H9 (cell line): ENCODE results near the gene UNC80. TPM values are rescaled to one million over a fixed set of nuclear protein-coding genes. Genes with fewer than 3 reads are reported as not detected.

Experiments used
- DNase-seq: peaks from one replicate; pipeline ENCODE4 v3.0.0-alpha.2; 2017
- H2AFZ ChIP-seq: one replicate; pipeline ENCODE4 v1.6.1; 2013; ENCODE audit warnings: mild to moderate bottlenecking, low read length, control low read depth, moderate library complexity
- H2AK5ac ChIP-seq: 2 replicates; pipeline ENCODE4 v1.6.1; 2013; ENCODE audit warnings: low read length, control low read depth, mixed read lengths; ENCODE audit not compliant: insufficient read length
- H2BK120ac ChIP-seq: one replicate; pipeline ENCODE4 v1.6.1; 2013; ENCODE audit warnings: low read depth, mild to moderate bottlenecking, low read length, control low read depth, inconsistent platforms; ENCODE audit not compliant: poor library complexity, severe bottlenecking
- H2BK12ac ChIP-seq: 2 replicates; pipeline ENCODE4 v1.6.1; 2013; ENCODE audit warnings: low read length, control low read depth, mixed read lengths, low read depth; ENCODE audit not compliant: insufficient read length
- H2BK15ac ChIP-seq: 2 replicates; pipeline ENCODE4 v1.6.1; 2013; ENCODE audit warnings: low read depth, low read length, control low read depth
- H2BK20ac ChIP-seq: one replicate; pipeline ENCODE4 v1.6.1; 2013; ENCODE audit warnings: low read depth, mild to moderate bottlenecking, low read length, control low read depth, inconsistent platforms; ENCODE audit not compliant: poor library complexity, severe bottlenecking
- H2BK5ac ChIP-seq: 2 replicates; pipeline ENCODE4 v1.6.1; 2013; ENCODE audit warnings: low read length, control low read depth, mixed read lengths; ENCODE audit not compliant: insufficient read length
- H3K14ac ChIP-seq: 2 replicates; pipeline ENCODE4 v1.6.1; 2013; ENCODE audit warnings: low read length, control low read depth; ENCODE audit not compliant: insufficient read depth
- H3K18ac ChIP-seq: 2 replicates; pipeline ENCODE4 v1.6.1; 2013; ENCODE audit warnings: low read depth, mild to moderate bottlenecking, mixed read lengths, low read length, control low read depth; ENCODE audit not compliant: insufficient read length
- H3K23ac ChIP-seq: 2 replicates; pipeline ENCODE4 v1.6.1; 2013; ENCODE audit warnings: low read length, control low read depth, mixed read lengths, low read depth; ENCODE audit not compliant: insufficient read length
- H3K23me2 ChIP-seq: 2 replicates; pipeline ENCODE4 v1.6.1; 2013; ENCODE audit warnings: low read depth, mild to moderate bottlenecking, mixed read lengths, low read length, control low read depth; ENCODE audit not compliant: insufficient read length, poor library complexity, severe bottlenecking
- H3K27ac ChIP-seq: 2 replicates; pipeline ENCODE4 v1.5.1; 2013; ENCODE audit warnings: low read length, control low read depth, mixed read lengths, low read depth; ENCODE audit not compliant: insufficient read length
- H3K27me3 ChIP-seq: 2 replicates; pipeline ENCODE4 v1.6.1; 2013; ENCODE audit warnings: low read length, control low read depth, inconsistent platforms; ENCODE audit not compliant: insufficient read depth
- H3K4ac ChIP-seq: 2 replicates; pipeline ENCODE4 v1.6.1; 2013; ENCODE audit warnings: low read depth, mild to moderate bottlenecking, control low read depth, inconsistent platforms, low read length, moderate library complexity
- H3K4me1 ChIP-seq: 2 replicates; pipeline ENCODE4 v1.6.1; 2013; ENCODE audit warnings: low read length, control low read depth, inconsistent platforms; ENCODE audit not compliant: insufficient read depth
- H3K4me2 ChIP-seq: 2 replicates; pipeline ENCODE4 v1.6.1; 2013; ENCODE audit warnings: low read length, control low read depth, mixed read lengths; ENCODE audit not compliant: insufficient read length, insufficient read depth
- H3K56ac ChIP-seq: 2 replicates; pipeline ENCODE4 v1.6.1; 2013; ENCODE audit warnings: low read depth, mild to moderate bottlenecking, mixed read lengths, low read length, control low read depth; ENCODE audit not compliant: insufficient read length
- H3K79me1 ChIP-seq: 2 replicates; pipeline ENCODE4 v1.6.1; 2013; ENCODE audit warnings: low read depth, mild to moderate bottlenecking, moderate library complexity, low read length, control low read depth, inconsistent platforms; ENCODE audit not compliant: insufficient read depth, poor library complexity, severe bottlenecking
- H3K79me2 ChIP-seq: 2 replicates; pipeline ENCODE4 v1.6.1; 2013; ENCODE audit warnings: low read length, control low read depth, inconsistent platforms; ENCODE audit not compliant: insufficient read depth
- H3K9ac ChIP-seq: 2 replicates; pipeline ENCODE4 v1.6.1; 2013; ENCODE audit warnings: low read length, control low read depth, mixed read lengths; ENCODE audit not compliant: insufficient read length; ENCODE audit errors: extremely low read depth
- H3K9me3 ChIP-seq: one replicate; pipeline ENCODE4 v1.6.1; 2013; ENCODE audit warnings: low read depth, low read length, inconsistent platforms; ENCODE audit not compliant: control insufficient read depth
- H3T11ph ChIP-seq: one replicate; pipeline ENCODE4 v1.6.1; 2013; ENCODE audit warnings: mild to moderate bottlenecking, low read length, control low read depth, inconsistent platforms
- H4K20me1 ChIP-seq: one replicate; pipeline ENCODE4 v1.6.1; 2013; ENCODE audit not compliant: control insufficient read depth, insufficient read length, insufficient read depth
- H4K5ac ChIP-seq: 2 replicates; pipeline ENCODE4 v1.6.1; 2013; ENCODE audit warnings: low read depth, mild to moderate bottlenecking, mixed read lengths, low read length, control low read depth; ENCODE audit not compliant: insufficient read length
- H4K8ac ChIP-seq: replicated peaks from 2 replicates; pipeline ENCODE4 v1.6.1; 2013; ENCODE audit warnings: low read length, control low read depth, mixed read lengths, low read depth; ENCODE audit not compliant: insufficient read length
- H4K91ac ChIP-seq: 2 replicates; pipeline ENCODE4 v1.6.1; 2013; ENCODE audit warnings: low read depth, mild to moderate bottlenecking, moderate library complexity, mixed read lengths, low read length, control low read depth; ENCODE audit not compliant: insufficient read length
- H3K27ac Mint-ChIP-seq, 3 experiments: 2 replicates in 2 of 3; 3 replicates in 1 of 3; pipeline ENCODE4 v1.8.0; 2020 to 2021; ENCODE audit warnings: mixed read lengths in 3 of 3, mild to moderate bottlenecking in 1 of 3, moderate library complexity in 1 of 3
- H3K27me3 Mint-ChIP-seq: 2 replicates; pipeline ENCODE4 v1.8.0; 2021; ENCODE audit warnings: low read depth, mild to moderate bottlenecking, moderate library complexity, mixed read lengths
- H3K36me3 Mint-ChIP-seq, 3 experiments: 2 replicates in 2 of 3; 3 replicates in 1 of 3; pipeline ENCODE4 v1.8.0; 2020 to 2021; ENCODE audit warnings: low read depth in 3 of 3, mixed read lengths in 3 of 3; ENCODE audit not compliant: insufficient read depth in 1 of 3
- H3K4me1 Mint-ChIP-seq, 2 experiments: 2 replicates each; pipeline ENCODE4 v1.8.0; 2020; ENCODE audit warnings: mixed read lengths in 2 of 2
- H3K4me3 Mint-ChIP-seq, 2 experiments: 2 replicates in 1 of 2; 3 replicates in 1 of 2; pipeline ENCODE4 v1.8.0; 2020 to 2021; ENCODE audit warnings: mild to moderate bottlenecking in 2 of 2, mixed read lengths in 2 of 2, moderate library complexity in 1 of 2
- H3K9me3 Mint-ChIP-seq, 2 experiments: 2 replicates in 1 of 2; 3 replicates in 1 of 2; pipeline ENCODE4 v1.8.0; 2020; ENCODE audit warnings: mild to moderate bottlenecking in 2 of 2, mixed read lengths in 2 of 2, moderate library complexity in 1 of 2
- WGBS: extraction: QIAGEN DNeasy Blood & Tissue Kit; methylation state at CpG from one replicate; pipeline ENCODE4 v1.1.7; 2013; ENCODE audit warnings: missing lambda C conversion rate, low lambda C conversion rate, mixed read lengths; ENCODE audit not compliant: insufficient read length; ENCODE audit errors: extremely low coverage; 5-methylcytosine and 5-hydroxymethylcytosine counted together
- total RNA-seq: library from RNA; stranded (reverse); gene quantifications from 2 replicates; pipeline ENCODE4 v1.2.1, GENCODE V29; 2021
- TF ChIP-seq, protein P1 (sequence below): fragments of 200-600 bp; sonication (generic); conservative IDR thresholded peaks from 3 replicates; pipeline ENCODE4 v1.8.0; 2021; ENCODE audit warnings: antibody characterized with exemption, mild to moderate bottlenecking

The UNC80 gene
- total RNA-seq, 1 experiment from 2014 or later, result 0.52 TPM

DNA sequence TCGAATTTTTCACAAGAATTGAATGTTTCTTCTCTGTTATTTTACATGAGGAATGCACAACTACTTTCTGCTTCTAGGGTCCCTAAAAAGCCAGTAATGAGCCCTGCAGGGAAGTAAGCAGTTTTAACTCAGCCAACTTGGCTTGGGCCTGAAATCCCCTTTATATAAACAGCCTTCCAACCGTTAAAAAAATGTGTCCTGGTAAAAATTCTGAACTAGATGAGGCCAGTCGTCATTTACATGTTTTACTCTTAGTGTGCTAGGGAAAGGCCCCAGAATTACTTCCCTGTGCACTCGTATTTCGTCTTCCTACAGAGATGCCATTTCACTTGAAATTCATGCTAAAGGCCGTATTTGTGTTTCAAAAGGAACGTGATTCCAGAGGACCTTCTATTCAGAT is 188.4 kb downstream of the UNC80 start:
- no peak overlapping the region for H2AK5ac ChIP-seq
- DNase-seq, result no peak
- no peaks in the 10 kb centered on the region for H3K9me3 ChIP-seq
- H4K91ac ChIP-seq, result no peak overlapping the region
- peaks cover 6% of the 10 kb centered on the region for H3K27me3 ChIP-seq
- H2BK12ac ChIP-seq, result no peak overlapping the region
- H3K18ac ChIP-seq, result no peak overlapping the region
- TF ChIP-seq, protein P1, sequence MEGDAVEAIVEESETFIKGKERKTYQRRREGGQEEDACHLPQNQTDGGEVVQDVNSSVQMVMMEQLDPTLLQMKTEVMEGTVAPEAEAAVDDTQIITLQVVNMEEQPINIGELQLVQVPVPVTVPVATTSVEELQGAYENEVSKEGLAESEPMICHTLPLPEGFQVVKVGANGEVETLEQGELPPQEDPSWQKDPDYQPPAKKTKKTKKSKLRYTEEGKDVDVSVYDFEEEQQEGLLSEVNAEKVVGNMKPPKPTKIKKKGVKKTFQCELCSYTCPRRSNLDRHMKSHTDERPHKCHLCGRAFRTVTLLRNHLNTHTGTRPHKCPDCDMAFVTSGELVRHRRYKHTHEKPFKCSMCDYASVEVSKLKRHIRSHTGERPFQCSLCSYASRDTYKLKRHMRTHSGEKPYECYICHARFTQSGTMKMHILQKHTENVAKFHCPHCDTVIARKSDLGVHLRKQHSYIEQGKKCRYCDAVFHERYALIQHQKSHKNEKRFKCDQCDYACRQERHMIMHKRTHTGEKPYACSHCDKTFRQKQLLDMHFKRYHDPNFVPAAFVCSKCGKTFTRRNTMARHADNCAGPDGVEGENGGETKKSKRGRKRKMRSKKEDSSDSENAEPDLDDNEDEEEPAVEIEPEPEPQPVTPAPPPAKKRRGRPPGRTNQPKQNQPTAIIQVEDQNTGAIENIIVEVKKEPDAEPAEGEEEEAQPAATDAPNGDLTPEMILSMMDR, result no peak
- no peak overlapping the region for H2BK5ac ChIP-seq
- no peak overlapping the region for H3K27ac ChIP-seq
- H3K79me1 ChIP-seq, result no peaks in the 10 kb centered on the region
- no peak overlapping the region for H2BK120ac ChIP-seq
- no peak overlapping the region for H3K14ac ChIP-seq
- H3K27ac Mint-ChIP-seq, result peak overlapping the region in 1 of 3 experiments; percentile 44; a peak in 1 of 7 replicates
- H3K23ac ChIP-seq, result no peak overlapping the region
- no peaks in the 10 kb centered on the region for H3K4me1 ChIP-seq
- H3K36me3 Mint-ChIP-seq, result no peaks in the 10 kb centered on the region
- H4K20me1 ChIP-seq, result no peaks in the 10 kb centered on the region
- no peak overlapping the region for H2BK15ac ChIP-seq
- H2BK20ac ChIP-seq, result no peak overlapping the region
- no peak overlapping the region for H3K56ac ChIP-seq
- H3K79me2 ChIP-seq, result no peaks in the 10 kb centered on the region
- H3K4me3 Mint-ChIP-seq, result peak overlapping the region in 1 of 2 experiments; percentile 2; a peak in 1 of 5 replicates
- H3K9ac ChIP-seq, result no peak overlapping the region
- H2AFZ ChIP-seq, result no peak overlapping the region
- H3K9me3 Mint-ChIP-seq, result no peaks in the 10 kb centered on the region
- no peak overlapping the region for H4K5ac ChIP-seq
- no peak overlapping the region for H4K8ac ChIP-seq
- H3K4ac ChIP-seq, result no peak overlapping the region
- H3K23me2 ChIP-seq, result no peaks in the 10 kb centered on the region
- H3T11ph ChIP-seq, result no peak overlapping the region
- H3K4me1 Mint-ChIP-seq, result peaks cover 20 to 25% of the 10 kb centered on the region in 2 experiments
- no peak overlapping the region for H3K4me2 ChIP-seq
- peaks cover 63% of the 10 kb centered on the region for H3K27me3 Mint-ChIP-seq
- no CpG with 5 or more reads among the region's 7 CpGs for WGBS
